Natural killer cell (primary cell): Measurements from ENCODE around the gene CYB5R3. TPM values are rescaled to one million over a fixed set of nuclear protein-coding genes. Genes with fewer than 3 reads are reported as not detected.

Source experiments
- ATAC-seq, 3 donors: fragments of 150-1000 bp in 2 of 3; fragments of 200-7000 bp in 1 of 3; cut with Tn5 transposase; 1 replicate in 1 of 3; 2 replicates in 2 of 3; pipeline ENCODE4 v1.10.0; 2021; ENCODE audit warnings: mild to moderate bottlenecking in 2 of 3, moderate library complexity in 2 of 3
- DNase-seq, 2 donors: peaks; one replicate each; pipeline versions ENCODE4 v3.0.0 to v3.0.0-alpha.2; 2013 to 2021; ENCODE audit warnings: mixed read lengths in 1 of 2
- H3K27ac ChIP-seq: one replicate; pipeline ENCODE4 v1.5.1; 2013; ENCODE audit warnings: mild to moderate bottlenecking, low read length
- H3K27me3 ChIP-seq: one replicate; pipeline ENCODE4 v1.6.1; 2013; ENCODE audit warnings: low read length; ENCODE audit not compliant: control insufficient read depth, insufficient read depth
- H3K36me3 ChIP-seq: one replicate; pipeline ENCODE4 v1.6.1; 2013; ENCODE audit warnings: low read length; ENCODE audit not compliant: control insufficient read depth, insufficient read depth
- H3K4me1 ChIP-seq: one replicate; pipeline ENCODE4 v1.6.1; 2013; ENCODE audit warnings: low read length; ENCODE audit not compliant: control insufficient read depth, insufficient read depth
- H3K4me3 ChIP-seq: one replicate; pipeline ENCODE4 v1.5.1; 2013; ENCODE audit warnings: low read length
- H3K9me3 ChIP-seq: one replicate; pipeline ENCODE4 v1.6.1; 2013; ENCODE audit warnings: low read length; ENCODE audit not compliant: control insufficient read depth, insufficient read depth
- H3K27ac Mint-ChIP-seq, 2 donors: one replicate each; pipeline ENCODE4 v1.8.0; 2022; ENCODE audit warnings: mild to moderate bottlenecking in 2 of 2, mixed read lengths in 2 of 2, moderate library complexity in 1 of 2
- H3K27me3 Mint-ChIP-seq, 2 donors: one replicate each; pipeline ENCODE4 v1.8.0; 2022; ENCODE audit warnings: low read depth in 2 of 2, mixed read lengths in 2 of 2
- H3K36me3 Mint-ChIP-seq: one replicate; pipeline ENCODE4 v1.8.0; 2022; ENCODE audit warnings: mixed read lengths
- H3K4me1 Mint-ChIP-seq, 2 donors: one replicate each; pipeline ENCODE4 v1.8.0; 2022; ENCODE audit warnings: mixed read lengths in 2 of 2
- H3K4me3 Mint-ChIP-seq: one replicate; pipeline ENCODE4 v1.8.0; 2022; ENCODE audit warnings: mild to moderate bottlenecking, moderate library complexity, mixed read lengths
- H3K9me3 Mint-ChIP-seq, 2 donors: one replicate each; pipeline ENCODE4 v1.8.0; 2022; ENCODE audit warnings: mixed read lengths in 2 of 2
- CTCF ChIP-seq: fragments of 200-600 bp; IDR thresholded peaks from one replicate; pipeline ENCODE4 v1.8.0; 2022; ENCODE audit warnings: antibody characterized with exemption
- WGBS: methylation state at CpG from one replicate; pipeline ENCODE4 v1.1.7; 2013; ENCODE audit warnings: missing lambda C conversion rate; ENCODE audit not compliant: insufficient coverage; 5-methylcytosine and 5-hydroxymethylcytosine counted together
- intact Hi-C: fragments of 100-400 bp; cut with micrococcal nuclease; formaldehyde crosslinking; loops from one replicate; pipeline ENCODE4 v1.14.2; 2022
- total RNA-seq, 4 donors: library from RNA; stranded (reverse); fragments of 120-200 nt in 1 of 4; gene quantifications; one replicate each; pipeline versions ENCODE4 v1.2.3 to v1.2.4, GENCODE V29; 2013 to 2022

CYB5R3 gene
- total RNA-seq, 3 donors from 2014 or later (not counting 1 experiment from before 2014, with no cell fraction given) = 55.7 to 72.6 (median 68.0) TPM

- Mint-ChIP-seq H3K27ac (peak overlapping the region; percentile 100), H3K4me3 (peak overlapping the region; percentile 97), H3K4me1 (peaks cover 34 to 45% of the 10 kb centered on the region in 2 donors), H3K36me3 (no peaks in the 10 kb centered on the region), H3K27me3 (no peaks in the 10 kb centered on the region), H3K9me3 (no peaks in the 10 kb centered on the region)
- Histone ChIP-seq H3K27ac (peak overlapping the region; percentile 84), H3K4me3 (peak overlapping the region; percentile 70), H3K36me3 (peaks cover 7% of the 10 kb centered on the region), H3K4me1 (peaks cover 42% of the 10 kb centered on the region), H3K9me3 (no peaks in the 10 kb centered on the region), H3K27me3 (no peaks in the 10 kb centered on the region)
- intact Hi-C loops = loop anchor here (2.0 to 5.0 kb wide), 2 partner anchors 34 to 572 kb away; partner anchors contain the start of genes CYB5R3 and TTLL12
- TF ChIP-seq CTCF = no peak
- ATAC-seq (peak; percentile 66 to 84 (median 73)), DNase-seq (peak; percentile 80 to 94)
- WGBS = under 1% methylated on average over 33 of the region's 35 CpGs
These were observed 33.9 kb downstream of the CYB5R3 start for GRCh38 chr22:42615092-42615859.

GRCh38 chr22:42614312-42615091 is 34.7 kb downstream of the CYB5R3 start, which contains the start of gene POLDIP3:
Gene POLDIP3, minus strand, starts transcription at chr22:42614883. Its CDS starts 26 bp downstream, at chr22:42614857.
- Mint-ChIP-seq H3K36me3 (no peaks in the 10 kb centered on the region), H3K27ac (peak within 1 kb of the TSS; percentile 100), H3K4me3 (peak within 1 kb of the TSS; percentile 97), H3K9me3 (no peaks in the 10 kb centered on the region), H3K4me1 (peaks cover 34 to 52% of the 10 kb centered on the region in 2 donors), H3K27me3 (no peaks in the 10 kb centered on the region)
- under 1% methylated on average over 84 of the region's 85 CpGs for WGBS
- no peak for TF ChIP-seq CTCF
- intact Hi-C loops = loop anchor here (1.0 to 5.0 kb wide), 3 partner anchors 34 to 573 kb away; partner anchors contain the start of genes CYB5R3, PACSIN2 and TTLL12
- peak within 1 kb of the TSS; percentile 84 for H3K27ac ChIP-seq
- H3K4me3 ChIP-seq = peak within 1 kb of the TSS; percentile 70
- no peaks in the 10 kb centered on the region for H3K9me3 ChIP-seq
- DNase-seq = peak; percentile 99 to 100
- peaks cover 44% of the 10 kb centered on the region for H3K4me1 ChIP-seq
- peaks cover 7% of the 10 kb centered on the region for H3K36me3 ChIP-seq
- peak; percentile 70 to 90 (median 74) for ATAC-seq
- H3K27me3 ChIP-seq = no peaks in the 10 kb centered on the region

- Mint-ChIP-seq H3K4me3 (peak overlapping the region; percentile 91), H3K9me3 (no peaks in the 10 kb centered on the region), H3K4me1 (peaks cover 34 to 54% of the 10 kb centered on the region in 2 donors), H3K36me3 (no peaks in the 10 kb centered on the region), H3K27me3 (no peaks in the 10 kb centered on the region), H3K27ac (peak overlapping the region; percentile 100)
- Histone ChIP-seq H3K4me1 (peaks cover 44% of the 10 kb centered on the region), H3K9me3 (no peaks in the 10 kb centered on the region), H3K27me3 (no peaks in the 10 kb centered on the region), H3K27ac (peak overlapping the region; percentile 84), H3K4me3 (peak overlapping the region; percentile 70), H3K36me3 (peaks cover 6% of the 10 kb centered on the region)
- no peak for DNase-seq
- intact Hi-C loops = loop anchor here (1.0 to 2.0 kb wide), 2 partner anchors 35 to 401 kb away; partner anchors contain the start of genes CYB5R3 and PACSIN2
- no peak for ATAC-seq
- WGBS = under 1% methylated on average over 10 of the region's 10 CpGs
- TF ChIP-seq CTCF = no peak
These were observed 35.3 kb downstream of the CYB5R3 start for GRCh38 chr22:42613872-42614301.
